ENCODE results near the gene ATPAF2.

GRCh38 chr17:18065546-18065945, 26.6 kb upstream of the ATPAF2 start:
- TF ChIP-seq FOXA1 (IDR thresholded peaks at IDR 0.05): no peak
- TF ChIP-seq YY1 (IDR thresholded peaks at IDR 0.05): no peak
- no peak for TF ChIP-seq CTCF (IDR thresholded peaks at IDR 0.05; ENCODE audit: low read depth, low read length, missing input control)
- no peak for TF ChIP-seq JUND (IDR thresholded peaks at IDR 0.05)
- no peak for TF ChIP-seq ATF3 (IDR thresholded peaks at IDR 0.05)
- TF ChIP-seq MAX (IDR thresholded peaks at IDR 0.05): no peak
- no peak for TF ChIP-seq SP1 (IDR thresholded peaks at IDR 0.05)
- TF ChIP-seq TAF1 (conservative IDR thresholded peaks at IDR 0.05): no peak
